ENCODE results near the gene TRABD2B.

TRABD2B gene

GRCh38 chr1:47931395-47931794 lies 65.8 kb downstream of the TRABD2B start:
- DNase-seq, result peak; percentile 56

DNA sequence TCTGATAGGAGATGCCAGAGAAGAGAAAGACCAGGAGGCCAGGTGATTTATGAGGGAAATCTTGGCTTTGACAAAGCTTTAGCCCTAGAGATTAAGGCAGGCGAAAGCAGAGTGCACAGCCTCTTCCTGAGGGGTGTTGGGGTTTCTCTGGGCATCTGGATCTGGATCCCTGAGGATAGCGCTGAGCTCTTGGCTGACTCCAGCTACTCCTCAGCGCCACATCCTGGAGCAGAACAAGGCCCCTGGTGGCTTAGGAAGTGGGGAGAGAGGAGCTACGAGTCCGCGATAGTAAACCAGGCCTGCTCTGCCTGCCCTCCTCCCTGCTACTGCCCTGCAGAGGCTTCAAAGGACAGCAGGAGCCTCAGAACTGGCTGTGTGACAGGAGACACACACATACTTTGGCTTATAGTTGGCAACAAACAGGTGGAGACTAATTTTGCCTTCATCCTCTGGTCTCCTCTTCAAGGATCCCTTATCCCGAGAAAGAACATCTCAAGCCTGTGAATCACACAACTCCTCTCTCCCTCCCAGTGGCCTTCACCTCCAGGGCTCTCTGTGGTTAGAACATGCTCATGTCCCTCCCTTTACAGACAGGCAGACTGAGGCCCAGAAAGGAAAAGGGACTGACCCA lies 66.9 kb downstream of the TRABD2B start:
- no peak for DNase-seq

GRCh38 chr1:47927165-47927564 lies 70.0 kb downstream of the TRABD2B start:
- DNase-seq, result no peak

- no peak for DNase-seq
These were observed 70.7 kb downstream of the TRABD2B start for GRCh38 chr1:47926461-47926999.

DNA sequence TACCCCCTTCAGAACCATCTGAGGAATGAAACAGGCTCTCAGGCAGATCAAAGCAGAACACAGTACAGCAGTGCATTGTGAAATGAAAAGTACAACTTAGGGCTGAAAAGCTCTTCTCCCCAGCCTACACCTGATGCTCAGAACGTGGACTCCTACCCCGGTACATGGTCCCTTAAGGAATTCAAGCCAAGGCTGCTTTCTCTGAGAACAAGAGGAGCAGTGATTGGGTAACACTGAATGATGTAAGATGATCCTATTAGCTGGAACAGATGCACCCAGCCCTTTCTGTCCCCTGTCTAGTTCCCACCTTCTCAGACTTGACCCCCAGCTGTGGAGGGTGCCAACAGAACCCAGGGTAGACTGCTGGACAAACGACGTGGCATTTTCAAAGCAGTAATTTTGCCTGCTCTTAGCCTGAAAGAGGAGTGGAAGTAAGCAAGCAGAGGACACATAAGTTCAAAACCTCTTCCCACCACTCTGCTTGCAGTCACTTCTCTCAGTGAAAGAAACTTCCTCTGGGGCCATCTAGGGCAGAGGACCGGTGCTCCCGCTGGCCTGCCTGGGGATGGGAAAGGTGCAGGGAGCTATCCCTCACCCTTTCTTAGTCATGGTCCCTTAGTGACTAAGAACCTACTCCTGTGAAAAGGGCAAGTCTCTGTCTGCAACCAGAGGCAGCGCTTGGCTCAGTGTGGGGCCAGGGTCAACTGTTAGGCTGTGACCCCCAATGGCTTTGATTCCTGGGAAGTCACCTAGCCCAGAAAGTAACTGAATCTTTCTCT lies 72.7 kb downstream of the TRABD2B start:
- no peak for DNase-seq

GRCh38 chr1:47921935-47922415 lies 75.2 kb downstream of the TRABD2B start:
- no peak for DNase-seq

DNA sequence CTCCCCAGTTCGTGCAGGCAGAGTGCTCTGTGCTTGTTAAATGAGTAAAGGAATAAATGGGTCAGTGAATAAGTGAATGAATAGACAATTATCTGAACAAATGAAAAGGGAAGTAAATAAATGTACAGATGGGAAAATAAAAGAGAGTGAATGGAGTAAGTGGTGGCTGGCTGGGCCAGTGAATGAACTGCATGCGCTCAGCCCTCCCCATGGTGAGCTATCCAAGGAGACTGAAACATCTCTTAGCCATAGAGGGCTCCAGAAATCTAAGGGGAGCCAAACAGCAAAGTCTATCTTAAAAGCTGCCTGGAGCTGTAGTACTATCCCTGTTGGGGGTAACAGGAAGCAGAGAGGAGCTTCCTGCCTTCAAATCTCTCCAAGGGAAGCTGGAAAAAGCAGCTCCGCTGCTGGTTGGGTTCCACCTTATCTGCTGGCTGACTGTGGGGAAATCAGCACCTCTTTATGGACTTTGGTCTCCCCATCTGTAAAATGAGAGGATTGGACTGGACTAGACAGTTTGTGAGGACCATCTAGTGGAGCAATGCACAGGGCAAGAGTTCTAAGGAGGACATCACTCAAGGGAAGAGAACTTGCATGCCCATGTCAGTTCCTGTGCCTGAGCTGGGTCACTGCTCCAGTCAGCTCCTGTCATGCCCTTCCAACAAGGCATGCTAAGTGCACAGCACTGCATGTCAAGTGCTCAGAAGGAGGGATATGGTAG lies 77.9 kb downstream of the TRABD2B start:
- no peak for DNase-seq

DNA sequence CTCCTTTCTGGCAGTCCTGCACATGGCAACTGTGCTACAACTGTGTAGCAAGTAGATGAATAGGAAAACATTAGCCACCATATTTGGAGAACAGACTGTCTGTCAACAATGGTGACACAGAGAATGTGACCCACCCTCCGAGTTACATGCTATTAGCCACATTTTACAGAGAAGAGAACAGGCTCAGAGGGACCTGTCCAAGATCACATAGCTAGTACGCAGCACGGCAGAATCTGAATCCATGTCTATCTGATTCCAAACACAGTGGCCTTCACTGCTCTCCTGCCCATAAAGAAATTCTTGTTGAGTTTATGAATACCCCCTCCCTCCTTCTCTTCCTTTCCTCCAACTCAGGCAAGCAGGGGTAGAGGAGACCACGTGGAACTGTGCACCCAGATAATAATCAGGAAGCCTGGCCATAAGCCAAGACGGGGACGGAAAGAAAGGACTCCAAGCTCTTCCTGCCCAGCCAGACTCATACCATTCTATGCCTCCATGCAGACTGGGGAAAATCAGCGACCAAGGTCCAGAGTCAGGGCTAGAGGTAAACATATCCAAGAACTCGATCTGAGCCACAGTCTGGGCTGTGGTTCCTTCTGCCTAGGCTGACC lies 78.8 kb downstream of the TRABD2B start:
- DNase-seq, result no peak

GRCh38 chr1:47917687-47918086 lies 79.5 kb downstream of the TRABD2B start:
- DNase-seq, result no peak

DNA sequence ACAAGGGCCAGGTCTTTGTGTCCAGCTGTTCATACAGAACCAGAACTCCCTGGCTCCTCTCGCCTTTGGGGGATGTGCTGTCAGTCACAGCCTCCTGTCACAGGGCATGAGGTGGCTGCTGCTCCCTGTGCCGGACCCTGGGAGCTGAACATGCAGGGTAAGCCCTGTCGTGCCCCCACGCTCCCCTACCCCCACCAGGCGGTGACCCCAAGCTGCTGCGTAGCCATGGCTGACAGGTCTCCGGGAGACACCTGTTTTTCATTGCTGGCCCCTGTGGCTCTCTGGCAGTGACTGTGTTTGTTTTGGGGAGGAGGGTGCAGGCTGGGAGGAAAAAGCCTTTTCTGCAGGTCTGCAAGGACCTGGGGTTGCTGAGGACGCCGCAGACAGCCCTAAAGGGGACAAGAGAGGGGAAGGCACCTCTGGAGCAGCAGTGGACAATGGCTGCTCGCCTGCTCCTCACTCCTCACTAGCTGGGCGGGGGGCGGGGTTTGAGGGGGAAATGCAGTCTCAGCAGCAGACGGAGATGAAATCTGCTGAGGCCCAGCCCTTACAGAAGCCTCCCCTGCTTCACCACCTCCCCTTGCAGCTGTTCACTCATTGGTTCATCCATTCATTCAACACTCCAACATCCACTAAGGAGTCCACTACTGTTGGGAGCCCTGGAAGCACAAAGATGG lies 81.4 kb downstream of the TRABD2B start:
- peak; percentile 25 for DNase-seq

- DNase-seq, result no peak
These were observed 82.1 kb downstream of the TRABD2B start for GRCh38 chr1:47914952-47915676.

GRCh38 chr1:47914218-47914938 lies 82.8 kb downstream of the TRABD2B start:
- DNase-seq, result no peak

- no peak for DNase-seq
These were observed 83.9 kb downstream of the TRABD2B start for GRCh38 chr1:47913225-47913823.

- no peak for DNase-seq
These were observed 84.4 kb downstream of the TRABD2B start for GRCh38 chr1:47912756-47913155.

DNA sequence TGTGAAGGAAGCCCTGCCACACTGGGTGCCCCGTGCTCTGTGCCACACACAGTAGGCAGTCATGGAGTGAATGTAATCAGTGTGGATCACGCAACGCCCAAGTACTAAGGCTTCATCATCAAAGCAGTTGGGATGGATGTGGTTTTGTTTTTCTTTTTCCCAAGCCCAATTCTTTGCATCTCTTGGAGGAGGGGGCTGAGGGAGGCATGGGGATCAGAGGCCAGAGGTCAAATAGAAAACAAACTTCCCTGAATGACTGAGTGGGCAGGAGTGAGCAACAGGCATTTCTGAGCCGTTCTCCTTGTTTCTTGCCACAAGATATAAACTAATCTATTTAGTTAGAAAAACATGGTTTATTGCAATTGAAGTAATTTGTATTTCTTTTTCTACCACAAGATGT lies 85.3 kb downstream of the TRABD2B start:
- DNase-seq, result no peak

DNA sequence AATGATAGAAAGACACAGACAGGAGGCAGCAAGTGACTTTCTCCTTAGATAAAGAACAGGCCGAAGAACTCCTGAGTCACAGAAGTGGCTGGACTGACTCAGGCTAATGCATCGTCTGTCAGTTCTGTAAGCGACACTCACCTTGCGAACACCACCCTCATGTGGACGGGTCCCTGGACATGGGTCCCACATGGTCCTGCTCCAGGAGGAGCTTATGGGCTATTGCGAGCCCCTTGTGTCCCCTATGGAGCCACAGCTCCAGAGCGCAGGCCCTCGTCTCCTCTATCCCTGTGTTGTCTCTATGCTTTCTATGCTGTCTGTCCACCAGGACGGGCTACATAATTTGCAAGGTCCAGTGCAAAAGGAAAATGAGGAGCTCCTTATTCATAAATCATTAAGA lies 85.8 kb downstream of the TRABD2B start:
- DNase-seq, result no peak

DNA sequence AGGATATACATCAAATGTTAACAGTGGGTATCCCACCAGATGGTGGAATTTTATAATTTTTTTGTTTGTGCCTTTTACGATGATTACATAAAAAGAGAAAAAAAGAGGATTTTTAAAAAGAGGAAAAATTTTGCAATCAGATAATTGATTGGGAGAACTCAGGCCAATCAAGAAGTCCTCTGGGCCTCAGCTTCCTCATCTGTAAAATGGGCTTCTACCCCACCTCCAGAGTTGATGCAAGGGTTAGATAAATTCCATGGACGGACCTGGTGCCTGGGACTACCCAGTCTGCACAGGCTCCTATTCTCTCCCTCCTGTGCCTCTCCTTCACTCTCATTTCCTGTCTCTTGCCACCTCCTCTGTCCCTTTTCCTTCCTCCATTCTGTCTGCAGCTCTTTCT lies 88.9 kb downstream of the TRABD2B start:
- DNase-seq, result no peak

GRCh38 chr1:47907177-47907528 lies 90.0 kb downstream of the TRABD2B start:
- no peak for DNase-seq

DNA sequence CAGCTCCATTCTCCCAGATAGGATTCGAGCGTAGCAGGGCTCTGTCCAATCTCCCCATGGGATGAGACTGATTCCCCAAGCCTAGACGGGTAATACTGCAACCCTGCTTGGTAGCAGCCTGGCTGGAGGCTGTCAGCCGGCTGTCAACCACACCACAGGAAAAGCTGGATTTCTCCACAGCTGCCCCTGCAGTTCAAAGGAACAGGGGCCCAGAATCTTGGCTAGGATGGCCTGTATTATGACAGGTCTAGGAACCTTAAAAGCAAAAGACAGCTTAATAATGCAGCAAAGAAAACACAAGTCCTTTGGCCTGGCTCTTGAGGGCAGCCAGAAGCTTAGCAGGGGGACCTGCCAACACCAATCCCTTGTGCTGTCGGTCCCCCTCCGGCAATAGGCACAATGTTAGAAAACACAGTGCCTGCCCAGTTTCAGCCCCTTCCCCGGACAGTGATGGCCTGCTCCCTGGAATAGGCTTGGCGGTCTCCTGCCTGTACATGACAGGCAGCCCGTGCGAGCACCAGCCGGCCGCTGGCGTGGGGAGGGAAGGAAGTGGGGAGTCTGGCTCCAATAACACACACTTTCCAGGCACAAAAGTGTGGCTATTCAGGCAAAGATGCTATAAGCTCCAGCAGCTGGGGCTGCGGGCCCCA lies 90.5 kb downstream of the TRABD2B start:
- no peak for DNase-seq

GRCh38 chr1:47906009-47906432 lies 91.2 kb downstream of the TRABD2B start:
- DNase-seq, result no peak

Measured in RPMI8226 (cell line).